ENCODE data around the gene PIK3R6. TPM values are rescaled to one million over a fixed set of nuclear protein-coding genes. Genes with fewer than 3 reads are reported as not detected.

The PIK3R6 gene
- total RNA-seq, 3 donors from 2014 or later, result 0.32 to 0.35 TPM; not detected in 1

DNA sequence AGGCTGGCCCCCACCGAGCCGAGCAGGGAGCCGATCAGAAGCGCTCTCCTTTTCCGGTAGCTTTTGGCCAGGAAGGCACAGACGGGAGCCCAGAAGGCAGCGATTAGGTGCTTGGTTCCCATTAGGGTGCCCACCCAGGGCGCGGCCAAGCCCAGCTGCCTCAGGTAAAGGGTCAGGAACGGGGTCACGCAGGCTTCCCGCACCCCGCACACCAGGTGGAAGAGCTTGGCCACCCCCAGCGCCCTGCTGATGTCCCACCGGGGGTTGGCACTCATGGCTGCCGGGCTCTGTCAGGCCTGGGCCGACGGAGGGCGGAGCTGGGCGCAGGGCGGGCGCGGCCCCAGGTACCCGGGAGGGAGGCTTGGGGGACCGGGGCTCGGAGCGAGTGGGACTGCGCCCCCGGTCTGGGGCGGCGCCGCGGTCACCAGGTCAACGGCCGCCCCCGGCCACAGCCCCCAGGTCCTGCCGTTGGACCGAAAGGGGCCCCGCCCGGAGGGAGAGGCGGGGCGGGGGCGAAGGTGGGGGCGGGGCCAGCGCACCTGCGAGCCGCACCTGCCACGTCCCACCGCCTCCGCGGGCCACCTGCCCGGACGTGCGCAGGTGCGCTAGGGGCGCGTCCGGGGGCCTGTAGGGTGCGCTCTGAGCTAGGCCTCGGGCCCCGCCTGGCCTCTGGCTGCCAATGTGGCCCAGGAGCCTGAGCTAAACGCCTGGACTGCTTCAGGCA lies 68.5 kb downstream of the PIK3R6 start, which contains the start of gene MFSD6L:
MFSD6L (minus strand) TSS at position 520 of the 724 bp plus-strand sequence; CDS start at position 275, 245 bp downstream.
- Mint-ChIP-seq H3K4me1 (ENCODE audit: low read depth) (no peaks in the 10 kb centered on the region), H3K27me3 (ENCODE audit: low read depth) (no peaks in the 10 kb centered on the region), H3K36me3 (ENCODE audit: insufficient read depth) (no peaks in the 10 kb centered on the region), H3K4me3 (no peak within 1 kb of the TSS), H3K9me3 (no peaks in the 10 kb centered on the region)
- no peak for DNase-seq
- ATAC-seq, result no peak

DNA sequence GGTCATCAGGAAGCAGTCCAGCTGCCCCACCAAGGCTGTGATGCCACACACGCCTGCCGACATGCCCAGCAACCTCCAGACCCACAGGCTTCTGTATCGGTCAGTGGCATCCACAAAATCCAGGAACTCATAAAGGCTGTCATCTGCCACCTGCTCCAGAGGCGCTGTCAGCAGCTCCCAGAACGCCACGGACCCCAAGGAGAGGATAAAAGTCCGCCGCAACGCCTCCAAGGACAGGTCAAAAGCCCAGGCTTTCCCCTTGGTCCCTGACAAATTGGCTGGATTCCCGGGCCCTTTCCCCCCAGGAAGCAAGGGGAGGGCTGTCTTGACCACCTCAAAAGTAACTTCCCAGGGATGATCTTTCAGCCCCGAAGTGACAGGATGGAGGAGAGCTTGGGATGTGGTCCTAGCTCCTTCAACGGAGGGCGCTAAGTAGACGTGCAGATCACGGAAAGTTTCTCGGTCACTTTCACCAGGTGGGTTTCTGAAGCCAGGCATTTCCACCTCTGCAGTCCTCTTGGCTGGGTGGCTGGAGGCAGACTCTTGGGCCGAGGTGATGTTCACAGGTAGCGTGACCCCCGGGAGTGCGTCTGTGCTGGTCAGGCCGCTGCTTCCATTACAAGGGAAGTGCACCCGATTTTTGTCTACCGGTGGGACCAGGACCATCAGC lies 69.2 kb downstream of the PIK3R6 start:
- Mint-ChIP-seq H3K9me3 (no peaks in the 10 kb centered on the region), H3K4me1 (ENCODE audit: low read depth) (no peaks in the 10 kb centered on the region), H3K27me3 (ENCODE audit: low read depth) (no peaks in the 10 kb centered on the region), H3K4me3 (no peak overlapping the region), H3K36me3 (ENCODE audit: insufficient read depth) (no peaks in the 10 kb centered on the region)
- ATAC-seq (no peak), DNase-seq (no peak)

DNA sequence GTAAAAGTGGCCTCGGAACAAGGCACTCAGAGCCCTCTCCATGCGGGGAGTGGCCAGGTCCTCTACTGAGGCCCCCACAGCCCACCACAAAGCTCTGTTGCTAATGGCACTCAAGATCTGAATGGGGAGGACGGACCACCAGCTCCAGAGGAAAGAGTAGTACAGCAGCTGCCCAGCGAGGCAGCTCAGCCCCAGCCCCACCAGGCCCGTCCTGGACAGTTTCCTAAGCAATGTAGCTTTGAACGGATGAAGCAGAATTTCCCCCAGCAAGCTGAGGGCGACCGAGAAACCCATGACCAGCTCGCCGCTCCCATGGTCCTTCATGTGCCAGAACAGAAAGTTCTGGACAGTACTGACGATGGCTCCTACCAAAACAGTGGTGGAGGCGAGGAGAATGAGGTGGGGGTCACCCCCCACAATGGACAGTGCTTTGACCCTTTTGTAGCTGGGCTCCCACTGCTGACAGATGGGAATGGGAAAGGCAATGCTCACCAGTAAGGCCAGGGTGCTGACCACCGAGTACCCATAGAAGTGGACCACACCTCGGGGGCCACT lies 69.8 kb downstream of the PIK3R6 start:
- H3K36me3 Mint-ChIP-seq (ENCODE audit: insufficient read depth), result no peaks in the 10 kb centered on the region
- no peaks in the 10 kb centered on the region for H3K27me3 Mint-ChIP-seq (ENCODE audit: low read depth)
- no peak for DNase-seq
- H3K4me1 Mint-ChIP-seq (ENCODE audit: low read depth), result no peaks in the 10 kb centered on the region
- H3K4me3 Mint-ChIP-seq, result no peak overlapping the region
- ATAC-seq, result no peak
- H3K9me3 Mint-ChIP-seq, result no peaks in the 10 kb centered on the region

DNA sequence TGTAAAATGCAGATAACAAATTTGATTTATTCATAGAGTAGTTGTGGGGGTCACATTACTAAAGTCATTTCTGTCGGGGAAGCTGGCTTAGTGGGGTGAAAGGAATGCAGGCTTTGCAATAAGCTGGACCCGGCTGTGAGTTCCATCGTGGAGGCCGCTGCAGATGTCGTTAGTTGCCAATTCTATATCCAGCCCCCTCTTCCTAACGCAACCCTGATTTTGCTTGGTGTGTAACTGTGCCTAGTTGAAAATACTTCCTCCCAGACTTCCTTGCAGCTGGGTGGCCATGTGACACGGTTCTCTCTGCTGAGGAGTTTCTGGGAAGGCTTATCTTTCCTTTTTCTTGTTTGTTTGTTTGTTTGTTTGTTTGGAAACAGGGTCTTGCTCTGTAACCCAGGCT lies 72.8 kb downstream of the PIK3R6 start:
- Mint-ChIP-seq H3K4me3 (no peak overlapping the region), H3K4me1 (ENCODE audit: low read depth) (no peaks in the 10 kb centered on the region), H3K27me3 (ENCODE audit: low read depth) (no peaks in the 10 kb centered on the region), H3K36me3 (ENCODE audit: insufficient read depth) (no peaks in the 10 kb centered on the region), H3K9me3 (peaks cover 3% of the 10 kb centered on the region)
- no peak for ATAC-seq
- no peak for DNase-seq

DNA sequence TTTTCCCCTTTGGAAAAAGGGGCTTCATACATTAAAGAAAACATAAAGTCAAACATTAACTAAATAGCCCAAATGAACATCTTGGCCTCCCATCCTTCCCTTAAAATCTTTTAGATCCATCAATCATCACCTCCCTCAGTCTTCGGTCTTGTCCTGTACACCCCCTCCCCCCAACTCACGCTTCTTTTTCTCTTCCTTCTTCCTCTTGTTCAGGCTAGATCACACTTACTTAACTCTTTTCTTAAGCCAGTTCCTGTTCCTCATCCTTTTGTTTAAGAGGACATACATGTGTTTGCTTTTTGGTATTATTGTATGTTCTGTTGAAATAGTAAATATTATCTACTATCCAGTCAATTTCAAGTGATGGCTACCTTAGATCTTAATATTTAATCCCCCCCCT lies 73.8 kb downstream of the PIK3R6 start:
- ATAC-seq (no peak), DNase-seq (no peak)
- Mint-ChIP-seq H3K4me3 (no peak overlapping the region), H3K36me3 (ENCODE audit: insufficient read depth) (no peaks in the 10 kb centered on the region), H3K27me3 (ENCODE audit: low read depth) (peaks cover 4% of the 10 kb centered on the region), H3K4me1 (ENCODE audit: low read depth) (no peaks in the 10 kb centered on the region), H3K9me3 (peaks cover 3% of the 10 kb centered on the region)

DNA sequence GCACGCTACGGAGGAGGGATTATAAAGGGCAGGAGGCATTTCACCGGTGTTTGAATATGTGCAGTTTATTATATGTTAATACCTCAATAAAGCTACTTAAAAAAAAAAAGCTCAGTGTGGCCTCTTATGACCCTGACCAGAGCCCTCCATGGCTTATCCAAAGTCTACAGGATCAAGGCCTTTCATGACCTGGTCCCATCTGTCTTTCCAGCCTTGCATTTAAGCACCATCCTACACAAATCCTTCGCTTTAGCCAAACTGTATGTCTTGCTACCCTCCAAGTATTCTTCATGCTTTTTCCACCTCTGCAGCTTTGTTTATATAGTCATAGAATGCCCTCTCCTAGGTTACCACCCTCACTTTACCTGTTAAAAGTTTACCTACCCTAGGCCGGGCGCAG lies 74.8 kb downstream of the PIK3R6 start:
- Mint-ChIP-seq H3K4me1 (ENCODE audit: low read depth) (no peaks in the 10 kb centered on the region), H3K27me3 (ENCODE audit: low read depth) (peaks cover 4% of the 10 kb centered on the region), H3K36me3 (ENCODE audit: insufficient read depth) (no peaks in the 10 kb centered on the region), H3K9me3 (peaks cover 3% of the 10 kb centered on the region), H3K4me3 (no peak overlapping the region)
- ATAC-seq, result no peak
- DNase-seq, result no peak

DNA sequence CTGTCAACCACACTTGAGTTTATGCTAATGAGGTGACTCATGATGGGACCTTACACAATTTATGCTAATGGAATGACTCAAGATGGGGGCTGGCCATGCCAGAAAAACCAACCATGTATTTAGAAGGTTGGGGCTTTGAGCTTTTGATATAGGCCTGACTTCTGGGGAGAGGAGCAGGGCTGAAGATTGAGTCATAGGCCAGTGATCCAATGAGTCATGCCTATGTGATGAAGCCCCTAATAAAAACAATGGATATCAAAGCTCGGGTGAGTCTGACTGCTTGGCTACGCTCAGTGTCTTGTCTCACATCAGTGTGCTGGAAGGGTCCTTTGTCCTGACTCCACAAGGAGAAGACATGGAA lies 75.6 kb downstream of the PIK3R6 start:
- Mint-ChIP-seq H3K36me3 (ENCODE audit: insufficient read depth) (no peaks in the 10 kb centered on the region), H3K4me3 (no peak overlapping the region), H3K4me1 (ENCODE audit: low read depth) (no peaks in the 10 kb centered on the region), H3K27me3 (ENCODE audit: low read depth) (peaks cover 4% of the 10 kb centered on the region), H3K9me3 (peaks cover 3% of the 10 kb centered on the region)
- no peak for DNase-seq
- ATAC-seq, result peak; percentile 55 to 66

DNA sequence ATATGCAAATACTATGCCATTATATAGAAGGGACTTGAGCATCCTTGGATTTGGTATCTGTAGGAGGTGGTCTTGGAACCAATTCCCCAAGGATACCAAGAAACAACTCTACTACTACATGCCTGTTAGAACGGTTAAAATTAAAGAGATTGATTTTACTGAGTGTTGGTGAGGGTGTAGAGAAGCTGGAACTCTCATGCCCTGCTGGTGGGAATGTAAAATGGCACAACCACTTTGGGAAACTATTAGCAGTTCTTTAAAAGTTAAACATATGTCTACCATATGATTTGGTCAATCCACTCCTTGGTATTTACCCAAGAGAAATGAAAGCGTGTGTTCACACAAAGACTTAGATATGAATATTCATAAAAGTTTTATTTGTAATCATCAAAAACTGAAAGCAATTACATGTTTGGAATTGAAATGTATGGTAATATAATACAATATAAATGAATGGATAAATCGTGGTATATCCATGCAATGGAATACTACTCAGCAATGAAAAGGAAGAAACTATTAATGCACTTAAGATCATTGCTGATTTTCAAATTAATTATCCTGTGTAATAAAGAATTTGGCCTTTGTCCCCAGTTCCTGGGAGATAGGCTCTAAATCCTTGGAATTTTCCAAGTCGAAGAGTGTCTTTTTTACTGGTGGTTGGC lies 76.1 kb downstream of the PIK3R6 start:
- ATAC-seq, result no peak

DNA sequence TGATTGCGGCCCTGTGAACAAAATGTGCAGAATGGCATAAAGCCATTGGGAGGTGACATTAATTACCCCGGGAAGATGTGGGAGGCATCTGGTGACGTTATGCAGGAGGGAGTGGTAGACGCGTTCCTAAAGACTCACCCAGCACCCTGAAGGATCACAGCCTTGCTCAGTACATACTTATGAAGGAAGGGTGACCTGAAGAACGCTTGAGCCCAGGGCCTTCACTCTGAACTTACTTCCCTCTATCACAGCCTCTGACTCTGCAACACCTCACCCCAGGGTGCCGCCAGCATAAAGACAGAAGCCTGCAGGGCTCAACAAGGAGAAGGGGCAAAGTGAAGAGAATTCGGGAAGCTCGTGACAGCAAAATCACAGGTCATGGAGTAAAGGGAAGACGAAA lies 77.7 kb downstream of the PIK3R6 start:
- Mint-ChIP-seq H3K4me1 (ENCODE audit: low read depth) (no peaks in the 10 kb centered on the region), H3K9me3 (peaks cover 3% of the 10 kb centered on the region), H3K4me3 (no peak overlapping the region), H3K36me3 (ENCODE audit: insufficient read depth) (no peaks in the 10 kb centered on the region), H3K27me3 (ENCODE audit: low read depth) (peaks cover 4% of the 10 kb centered on the region)
- DNase-seq (no peak), ATAC-seq (no peak)

More for the DNA sequence above, 76.1 kb downstream of the PIK3R6 start:
- H3K36me3 Mint-ChIP-seq (ENCODE audit: insufficient read depth), result no peaks in the 10 kb centered on the region
- H3K9me3 Mint-ChIP-seq, result peaks cover 3% of the 10 kb centered on the region
- peaks cover 4% of the 10 kb centered on the region for H3K27me3 Mint-ChIP-seq (ENCODE audit: low read depth)
- no peak for DNase-seq
- no peak overlapping the region for H3K4me3 Mint-ChIP-seq
- no peaks in the 10 kb centered on the region for H3K4me1 Mint-ChIP-seq (ENCODE audit: low read depth)

DNA sequence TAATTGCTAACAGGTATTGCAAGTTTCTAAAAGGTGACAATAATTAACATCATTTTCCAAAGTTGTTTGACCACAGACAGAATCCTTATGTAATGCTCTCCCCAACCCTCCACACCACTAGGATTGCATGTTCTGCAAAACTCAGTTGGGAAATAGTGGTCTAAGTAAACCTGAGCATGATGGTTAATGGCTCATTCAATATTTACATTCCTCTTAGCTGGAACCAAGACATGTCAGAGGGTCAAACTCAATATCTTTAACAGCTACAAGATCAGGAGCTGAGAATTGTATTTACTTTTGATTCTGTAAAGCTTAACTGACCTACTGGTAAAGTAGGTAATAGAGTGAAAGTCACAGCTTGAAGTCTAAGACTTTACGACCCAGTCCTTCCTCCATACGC lies 78.5 kb downstream of the PIK3R6 start:
- ATAC-seq (no peak), DNase-seq (no peak)
- peaks cover 3% of the 10 kb centered on the region for H3K9me3 Mint-ChIP-seq
- H3K27me3 Mint-ChIP-seq (ENCODE audit: low read depth), result peaks cover 4% of the 10 kb centered on the region
- no peaks in the 10 kb centered on the region for H3K4me1 Mint-ChIP-seq (ENCODE audit: low read depth)
- no peak overlapping the region for H3K4me3 Mint-ChIP-seq
- H3K36me3 Mint-ChIP-seq (ENCODE audit: insufficient read depth), result no peaks in the 10 kb centered on the region

DNA sequence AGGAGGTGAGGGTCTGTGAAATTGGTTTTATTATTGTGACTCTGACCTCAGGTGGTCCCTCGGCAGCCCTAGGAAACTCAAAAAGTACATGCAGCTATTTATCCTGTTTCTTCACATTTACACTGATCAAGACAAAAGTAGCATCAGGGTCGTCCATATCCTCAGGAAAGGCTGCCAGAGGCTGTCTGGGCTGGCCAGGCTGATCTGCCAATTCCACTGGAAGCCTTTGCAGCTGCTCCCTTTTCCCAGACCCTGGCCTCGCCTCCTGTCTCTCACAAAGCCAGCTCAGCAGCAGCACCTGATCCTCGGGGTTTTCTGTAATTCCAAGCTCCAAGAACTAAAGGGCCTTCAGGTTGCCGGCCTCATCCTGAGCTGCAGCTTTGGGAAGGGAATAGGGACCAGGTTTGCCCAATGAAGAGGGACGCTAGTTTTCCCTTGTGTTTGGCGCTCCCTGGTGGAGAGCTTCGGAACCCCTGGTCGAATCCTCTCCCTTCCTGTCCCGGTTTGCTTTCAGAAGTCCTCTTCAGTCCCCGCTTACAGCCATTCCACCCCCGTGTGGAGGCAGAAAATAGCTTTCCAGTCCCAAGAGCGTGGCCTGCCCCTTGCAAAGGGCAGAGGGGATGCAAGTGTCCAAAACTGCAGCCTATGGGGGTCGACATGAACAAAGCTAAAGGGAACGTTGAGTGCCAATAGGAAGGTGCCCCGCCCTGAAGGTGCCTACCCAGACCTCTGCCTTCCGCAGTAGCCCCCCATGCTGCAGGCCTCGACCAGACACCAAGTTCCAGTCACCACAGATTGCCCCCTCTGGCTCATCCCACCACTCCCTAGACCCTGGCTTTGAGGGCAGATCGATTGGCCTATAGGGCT lies 81.7 kb downstream of the PIK3R6 start:
- Mint-ChIP-seq H3K4me3 (no peak overlapping the region), H3K36me3 (ENCODE audit: insufficient read depth) (no peaks in the 10 kb centered on the region), H3K4me1 (ENCODE audit: low read depth) (no peaks in the 10 kb centered on the region), H3K9me3 (no peaks in the 10 kb centered on the region), H3K27me3 (ENCODE audit: low read depth) (peaks cover 4% of the 10 kb centered on the region)
- peak; percentile 58 for DNase-seq
- peak; percentile 62 to 74 for ATAC-seq

DNA sequence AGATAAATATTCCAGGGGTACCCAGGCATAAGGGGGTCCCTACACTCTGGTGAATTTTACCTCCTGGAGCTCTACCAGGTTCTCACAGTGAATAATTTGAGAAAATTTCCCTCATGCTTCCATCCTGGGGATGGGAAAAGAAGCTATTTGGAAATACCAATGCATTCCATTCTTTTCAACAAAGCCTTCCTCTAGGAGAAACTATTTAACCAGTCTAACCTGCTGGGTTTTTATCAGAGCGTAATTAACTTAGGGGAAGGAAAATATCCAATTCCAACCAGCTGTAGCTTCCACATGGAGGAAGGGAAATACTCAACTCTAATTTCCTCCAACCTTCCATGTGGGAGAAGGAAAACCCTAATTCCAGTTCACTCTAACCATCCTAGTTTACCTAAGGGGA lies 85.3 kb downstream of the PIK3R6 start:
- Mint-ChIP-seq H3K4me1 (ENCODE audit: low read depth) (no peaks in the 10 kb centered on the region), H3K36me3 (ENCODE audit: insufficient read depth) (no peaks in the 10 kb centered on the region), H3K27me3 (ENCODE audit: low read depth) (no peaks in the 10 kb centered on the region), H3K4me3 (no peak overlapping the region), H3K9me3 (no peaks in the 10 kb centered on the region)
- no peak for ATAC-seq
- no peak for DNase-seq

DNA sequence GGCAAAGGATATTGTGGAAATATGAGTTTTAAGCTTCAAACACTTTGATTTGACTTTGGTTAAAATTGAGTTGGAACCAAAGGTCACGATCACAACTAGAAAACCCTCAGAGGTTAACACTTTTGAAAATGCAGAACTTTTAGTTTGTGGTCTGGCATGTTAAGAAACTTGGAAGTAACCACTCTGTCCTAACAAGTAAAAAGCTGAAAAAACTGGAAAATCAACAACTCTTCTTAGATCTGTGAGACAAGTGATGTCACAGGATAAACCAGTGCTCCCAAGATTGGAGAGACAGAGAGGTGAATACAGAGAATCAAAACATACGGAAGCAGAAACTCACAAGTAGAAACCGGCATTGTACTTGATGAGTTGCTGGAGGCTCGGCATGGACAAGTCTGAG lies 85.7 kb downstream of the PIK3R6 start:
- no peaks in the 10 kb centered on the region for H3K36me3 Mint-ChIP-seq (ENCODE audit: insufficient read depth)
- ATAC-seq (no peak), DNase-seq (no peak)
- no peak overlapping the region for H3K4me3 Mint-ChIP-seq
- no peaks in the 10 kb centered on the region for H3K9me3 Mint-ChIP-seq
- no peaks in the 10 kb centered on the region for H3K4me1 Mint-ChIP-seq (ENCODE audit: low read depth)
- H3K27me3 Mint-ChIP-seq (ENCODE audit: low read depth), result no peaks in the 10 kb centered on the region

DNA sequence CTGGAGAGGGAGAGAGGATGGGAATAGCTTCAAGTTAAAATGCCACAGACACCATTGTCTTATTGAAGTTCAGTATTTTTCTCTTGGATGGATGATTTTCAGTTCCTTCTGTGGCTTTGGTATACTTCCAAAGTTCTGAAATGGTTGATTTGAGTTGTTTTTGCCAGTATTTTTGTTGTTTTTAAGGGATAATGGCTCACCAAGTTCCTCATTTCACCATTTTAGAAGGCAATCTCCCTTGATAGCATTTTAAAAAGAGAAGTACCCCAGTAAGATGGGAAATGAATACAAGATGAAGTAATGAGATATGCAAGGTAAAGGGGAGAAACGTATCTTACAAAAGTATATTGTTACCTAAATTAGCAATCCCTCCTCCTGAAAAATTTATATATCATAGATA lies 90.6 kb downstream of the PIK3R6 start:
- Mint-ChIP-seq H3K4me3 (no peak overlapping the region), H3K9me3 (peaks cover 8% of the 10 kb centered on the region), H3K36me3 (ENCODE audit: insufficient read depth) (no peaks in the 10 kb centered on the region), H3K27me3 (ENCODE audit: low read depth) (peaks cover 22% of the 10 kb centered on the region), H3K4me1 (ENCODE audit: low read depth) (no peaks in the 10 kb centered on the region)
- DNase-seq (no peak), ATAC-seq (no peak)

Data from activated T-cell treated with anti-CD3 and anti-CD28 coated beads, Interleukin-2, amount 50 U/mL, for 4 hours (primary cell).